DND-41 (cell line): Measurements from ENCODE around the gene NR2F1-AS1.
"Not testable (repeated sequence)": the region's sequence is repeated elsewhere in the genome, so short reads cannot be mapped to it uniquely, and the experiment has no call there.

Experiments
- ATAC-seq: fragments of 200-7000 bp; cut with Tn5 transposase; 3 replicates; pipeline ENCODE4 v1.9.1; 2021; ENCODE audit warnings: low read depth; ENCODE audit not compliant: insufficient read depth
- DNase-seq: peaks from one replicate; pipeline ENCODE4 v3.0.0-alpha.2; 2020
- H2AFZ ChIP-seq: 2 replicates; pipeline ENCODE4 v1.6.0; 2012; ENCODE audit warnings: low read depth, low read length
- H3K27ac ChIP-seq: 2 replicates; pipeline ENCODE4 v1.5.1; 2012; ENCODE audit warnings: low read length, inconsistent platforms
- H3K27me3 ChIP-seq: fragments of 200-600 bp; sonication (generic); 2 replicates; pipeline ENCODE4 v1.6.0; 2012; ENCODE audit warnings: low read length, mild to moderate bottlenecking, inconsistent platforms; ENCODE audit not compliant: insufficient read depth, poor library complexity
- H3K36me3 ChIP-seq: 2 replicates; pipeline ENCODE4 v1.5.1; 2012; ENCODE audit warnings: low read length, inconsistent platforms; ENCODE audit not compliant: insufficient read depth
- H3K4me1 ChIP-seq: 2 replicates; pipeline ENCODE4 v1.5.1; 2012; ENCODE audit warnings: mild to moderate bottlenecking, low read length; ENCODE audit not compliant: insufficient read depth
- H3K4me2 ChIP-seq: 2 replicates; pipeline ENCODE4 v1.6.0; 2012; ENCODE audit warnings: mild to moderate bottlenecking, moderate library complexity, low read length, inconsistent platforms; ENCODE audit not compliant: insufficient read depth
- H3K4me3 ChIP-seq, 2 experiments: fragments of 200-600 bp in 1 of 2; shearing (Covaris generic) in 1 of 2; 2 replicates each; pipeline ENCODE4 v1.5.1; 2012 to 2016; ENCODE audit warnings: inconsistent platforms in 2 of 2, low read length in 2 of 2, mild to moderate bottlenecking in 2 of 2, low read depth in 1 of 2, moderate library complexity in 1 of 2
- H3K79me2 ChIP-seq: 2 replicates; pipeline ENCODE4 v1.6.0; 2012; ENCODE audit warnings: low read length, inconsistent platforms; ENCODE audit not compliant: insufficient read depth
- H3K9ac ChIP-seq: 2 replicates; pipeline ENCODE4 v1.6.0; 2012; ENCODE audit warnings: low read depth, mild to moderate bottlenecking, inconsistent platforms, low read length, moderate library complexity
- H3K9me3 ChIP-seq: 2 replicates; pipeline ENCODE4 v1.5.1; 2012; ENCODE audit warnings: low read length, moderate library complexity, mild to moderate bottlenecking, inconsistent platforms; ENCODE audit not compliant: insufficient read depth, severe bottlenecking
- H4K20me1 ChIP-seq: 2 replicates; pipeline ENCODE4 v1.6.0; 2012; ENCODE audit warnings: low read length; ENCODE audit not compliant: insufficient read depth
- EZH2 ChIP-seq: IDR thresholded peaks from 3 replicates; pipeline ENCODE4 v1.6.1; 2012; ENCODE audit warnings: borderline replicate concordance, low read depth, mild to moderate bottlenecking, moderate library complexity, low read length, inconsistent platforms; ENCODE audit not compliant: severe bottlenecking
- TF ChIP-seq, protein P1 (sequence below): IDR thresholded peaks from 2 replicates; pipeline ENCODE4 v1.5.1; 2012; ENCODE audit warnings: borderline replicate concordance, low read length, moderate library complexity, mild to moderate bottlenecking; ENCODE audit not compliant: poor library complexity, severe bottlenecking; ENCODE audit errors: extremely low read depth

NR2F1-AS1 gene

DNA sequence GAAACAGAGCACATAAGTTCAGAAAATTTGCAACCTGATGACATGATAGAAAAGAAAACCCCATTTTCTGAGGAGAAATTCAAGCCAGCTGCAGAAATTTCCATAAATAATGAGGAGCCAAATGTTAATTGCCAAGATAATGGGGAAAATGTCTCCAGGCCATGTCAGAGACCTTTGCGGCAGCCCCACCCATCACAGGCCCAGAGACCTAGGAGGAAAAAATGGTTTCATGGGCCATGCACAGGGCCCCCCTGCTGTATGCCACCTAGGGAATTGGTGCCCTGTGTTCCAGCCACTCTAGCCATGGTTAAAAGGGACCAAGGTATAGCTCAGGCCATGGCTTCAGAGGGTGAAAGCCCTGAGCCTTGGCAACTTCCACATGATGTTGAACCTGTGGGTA lies 118.1 kb downstream of the NR2F1-AS1 start:
- DNase-seq (no peak), ATAC-seq (no peak)
- H4K20me1 ChIP-seq, result no peaks in the 10 kb centered on the region
- no peak overlapping the region for H3K9ac ChIP-seq
- H3K27ac ChIP-seq, result no peak overlapping the region
- no peaks in the 10 kb centered on the region for H3K4me1 ChIP-seq
- no peak overlapping the region for H3K4me3 ChIP-seq
- H2AFZ ChIP-seq, result no peak overlapping the region
- TF ChIP-seq, protein P1, sequence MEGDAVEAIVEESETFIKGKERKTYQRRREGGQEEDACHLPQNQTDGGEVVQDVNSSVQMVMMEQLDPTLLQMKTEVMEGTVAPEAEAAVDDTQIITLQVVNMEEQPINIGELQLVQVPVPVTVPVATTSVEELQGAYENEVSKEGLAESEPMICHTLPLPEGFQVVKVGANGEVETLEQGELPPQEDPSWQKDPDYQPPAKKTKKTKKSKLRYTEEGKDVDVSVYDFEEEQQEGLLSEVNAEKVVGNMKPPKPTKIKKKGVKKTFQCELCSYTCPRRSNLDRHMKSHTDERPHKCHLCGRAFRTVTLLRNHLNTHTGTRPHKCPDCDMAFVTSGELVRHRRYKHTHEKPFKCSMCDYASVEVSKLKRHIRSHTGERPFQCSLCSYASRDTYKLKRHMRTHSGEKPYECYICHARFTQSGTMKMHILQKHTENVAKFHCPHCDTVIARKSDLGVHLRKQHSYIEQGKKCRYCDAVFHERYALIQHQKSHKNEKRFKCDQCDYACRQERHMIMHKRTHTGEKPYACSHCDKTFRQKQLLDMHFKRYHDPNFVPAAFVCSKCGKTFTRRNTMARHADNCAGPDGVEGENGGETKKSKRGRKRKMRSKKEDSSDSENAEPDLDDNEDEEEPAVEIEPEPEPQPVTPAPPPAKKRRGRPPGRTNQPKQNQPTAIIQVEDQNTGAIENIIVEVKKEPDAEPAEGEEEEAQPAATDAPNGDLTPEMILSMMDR, result no peak
- TF ChIP-seq EZH2, result no peak
- H3K36me3 ChIP-seq, result no peaks in the 10 kb centered on the region
- H3K27me3 ChIP-seq, result no peaks in the 10 kb centered on the region
- no peaks in the 10 kb centered on the region for H3K79me2 ChIP-seq
- H3K4me2 ChIP-seq, result no peak overlapping the region
- H3K9me3 ChIP-seq, result peaks cover 20% of the 10 kb centered on the region

GRCh38 chr5:93461756-93462155 lies 119.3 kb downstream of the NR2F1-AS1 start:
- Histone ChIP-seq H3K36me3 (no peaks in the 10 kb centered on the region), H4K20me1 (no peaks in the 10 kb centered on the region), H3K27ac (no peak overlapping the region), H3K9me3 (peaks cover 20% of the 10 kb centered on the region), H3K4me2 (no peak overlapping the region), H3K79me2 (no peaks in the 10 kb centered on the region), H2AFZ (no peak overlapping the region), H3K9ac (no peak overlapping the region), H3K4me3 (no peak overlapping the region), H3K4me1 (no peaks in the 10 kb centered on the region), H3K27me3 (no peaks in the 10 kb centered on the region)
- no peak for DNase-seq
- TF ChIP-seq EZH2, result no peak
- TF ChIP-seq, protein P1, result no peak
- ATAC-seq, result no peak

- Histone ChIP-seq H3K27ac (no peak overlapping the region), H3K4me3 (no peak overlapping the region), H3K36me3 (no peaks in the 10 kb centered on the region), H3K79me2 (no peaks in the 10 kb centered on the region), H3K27me3 (no peaks in the 10 kb centered on the region), H2AFZ (no peak overlapping the region), H3K9ac (no peak overlapping the region), H4K20me1 (no peaks in the 10 kb centered on the region), H3K9me3 (peaks cover 20% of the 10 kb centered on the region), H3K4me2 (no peak overlapping the region), H3K4me1 (no peaks in the 10 kb centered on the region)
- ATAC-seq, result no peak
- DNase-seq, result no peak
- TF ChIP-seq, protein P1, result no peak
- no peak for TF ChIP-seq EZH2
These were observed 120.7 kb downstream of the NR2F1-AS1 start for GRCh38 chr5:93460286-93460685.

DNA sequence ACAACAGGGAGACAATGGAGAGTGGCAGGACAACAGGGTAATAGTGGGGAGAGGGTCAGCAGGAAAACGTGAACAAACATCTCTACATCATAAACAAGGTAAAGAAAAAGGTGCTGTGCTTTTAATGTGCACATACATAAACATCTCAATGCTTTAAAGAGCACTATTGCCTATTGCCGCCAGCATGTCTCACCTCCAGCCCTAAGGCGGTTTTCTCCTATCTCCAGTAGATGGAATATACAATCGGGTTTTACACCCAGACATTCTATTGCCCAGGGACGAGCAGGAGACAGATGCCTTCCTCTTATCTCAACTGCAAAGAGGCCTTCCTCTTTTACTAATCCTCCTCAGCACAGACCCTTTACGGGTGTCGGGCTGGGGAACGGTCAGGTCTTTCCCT lies 124.2 kb downstream of the NR2F1-AS1 start:
- H3K4me1 ChIP-seq, DNase-seq, H3K27ac ChIP-seq, H3K36me3 ChIP-seq, H3K4me2 ChIP-seq, ATAC-seq, H3K9me3 ChIP-seq, H2AFZ ChIP-seq, H4K20me1 ChIP-seq, H3K4me3 ChIP-seq, H3K79me2 ChIP-seq, H3K9ac ChIP-seq, H3K27me3 ChIP-seq: not testable (repeated sequence)
